ENCODE results near the gene RAPGEFL1. TPM values are rescaled to one million over a fixed set of nuclear protein-coding genes. Genes with fewer than 3 reads are reported as not detected.

The RAPGEFL1 gene
- total RNA-seq, 1 experiment from 2014 or later: 23.0 TPM

GRCh38 chr17:40218006-40218739, 40.9 kb downstream of the RAPGEFL1 start:
- no peak for ATAC-seq
- Mint-ChIP-seq H3K9me3 (no peaks in the 10 kb centered on the region), H3K27ac (peak overlapping the region; percentile 100), H3K27me3 (ENCODE audit: low read depth) (no peaks in the 10 kb centered on the region; the same call in 1 of the 2 replicates), H3K36me3 (no peaks in the 10 kb centered on the region), H3K4me3 (peak overlapping the region; percentile 90), H3K4me1 (peaks cover 16% of the 10 kb centered on the region)
- no peak for DNase-seq (ENCODE audit: low spot score)
- ChIA-PET POLR2A (interaction anchor here (0.7 to 1.7 kb wide), 6 partner anchors 8 to 240 kb away, joined by 3 to 5 read pairs (median 3); no protein-coding TSS in a partner anchor), CTCF (interaction anchor here (0.6 to 3.0 kb wide), 43 partner anchors 9 to 342 kb away, joined by 3 to 44 read pairs (median 5); partner anchors contain the start of genes CDC6, CSF3, MED24 and NR1D1)
- no peak for TF ChIP-seq EMX1 (CRISPR knock-in tag; IDR thresholded peaks at IDR 0.05)
- 0 out of 2 replicates have a peak, but pooled peaks have one; percentile 48 for TF ChIP-seq GTF2I (CRISPR knock-in tag; conservative IDR thresholded peaks at IDR 0.05)
- no peak for TF ChIP-seq ARID4B (CRISPR knock-in tag; IDR thresholded peaks at IDR 0.05; ENCODE audit: borderline replicate concordance)
- no peak for TF ChIP-seq NFYB (CRISPR knock-in tag; conservative IDR thresholded peaks at IDR 0.05; ENCODE audit: low read depth)

GRCh38 chr17:40218740-40219593, 41.7 kb downstream of the RAPGEFL1 start, which contains the start of gene WIPF2:
TSS of gene WIPF2 (plus strand) at chr17:40219304. CDS start at chr17:40256460, 37,156 bp downstream.
- Mint-ChIP-seq H3K27ac (peak within 1 kb of the TSS; percentile 100), H3K9me3 (no peaks in the 10 kb centered on the region), H3K27me3 (ENCODE audit: low read depth) (no peaks in the 10 kb centered on the region; the same call in 1 of the 2 replicates), H3K4me1 (peaks cover 18% of the 10 kb centered on the region), H3K4me3 (peak within 1 kb of the TSS; percentile 90), H3K36me3 (no peaks in the 10 kb centered on the region)
- 0 out of 2 replicates have a peak, but pooled peaks have one; percentile 76 for TF ChIP-seq ETV6 (CRISPR knock-in tag; IDR thresholded peaks at IDR 0.05)
- peak; percentile 83; the same call in 1 of the 2 replicates for TF ChIP-seq SP1 (CRISPR knock-in tag; conservative IDR thresholded peaks at IDR 0.05)
- TF ChIP-seq CREM (CRISPR knock-in tag; IDR thresholded peaks at IDR 0.05): no peak
- no peak for TF ChIP-seq OVOL2 (CRISPR knock-in tag; IDR thresholded peaks at IDR 0.05; ENCODE audit: borderline replicate concordance)
- peak; percentile 63; the same call in 1 of the 2 replicates for TF ChIP-seq GABPB1 (CRISPR knock-in tag; IDR thresholded peaks at IDR 0.05)
- 0 out of 2 replicates have a peak, but pooled peaks have one; percentile 34 for TF ChIP-seq CBFB (CRISPR knock-in tag; IDR thresholded peaks at IDR 0.05; ENCODE audit: low read depth)
- TF ChIP-seq FOXK1 (CRISPR knock-in tag; IDR thresholded peaks at IDR 0.05): no peak
- TF ChIP-seq USF1 (CRISPR knock-in tag; IDR thresholded peaks at IDR 0.05): peak; percentile 31; the same call in 1 of the 2 replicates
- peak; percentile 74 for TF ChIP-seq USF2 (CRISPR knock-in tag; IDR thresholded peaks at IDR 0.05)
- TF ChIP-seq CTCF (IDR thresholded peaks at IDR 0.05): peak; percentile 81
- ATAC-seq (peak; percentile 90), DNase-seq (ENCODE audit: low spot score) (peak; percentile 99)
- ChIA-PET POLR2A (interaction anchor here (0.5 to 1.7 kb wide), 9 partner anchors 9 to 239 kb away, joined by 3 to 5 read pairs (median 3); no protein-coding TSS in a partner anchor), CTCF (interaction anchor here (0.6 to 3.0 kb wide), 62 partner anchors 9 to 1472 kb away, joined by 3 to 44 read pairs (median 4); partner anchors contain the start of genes CDC6, CDK12, CSF3 and GJD3)
